ENCODE results near the gene CXCL16. TPM values are rescaled to one million over a fixed set of nuclear protein-coding genes. Genes with fewer than 3 reads are reported as not detected.

The CXCL16 gene, protein sequence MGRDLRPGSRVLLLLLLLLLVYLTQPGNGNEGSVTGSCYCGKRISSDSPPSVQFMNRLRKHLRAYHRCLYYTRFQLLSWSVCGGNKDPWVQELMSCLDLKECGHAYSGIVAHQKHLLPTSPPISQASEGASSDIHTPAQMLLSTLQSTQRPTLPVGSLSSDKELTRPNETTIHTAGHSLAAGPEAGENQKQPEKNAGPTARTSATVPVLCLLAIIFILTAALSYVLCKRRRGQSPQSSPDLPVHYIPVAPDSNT
- total RNA-seq = 4.8 TPM

DNA sequence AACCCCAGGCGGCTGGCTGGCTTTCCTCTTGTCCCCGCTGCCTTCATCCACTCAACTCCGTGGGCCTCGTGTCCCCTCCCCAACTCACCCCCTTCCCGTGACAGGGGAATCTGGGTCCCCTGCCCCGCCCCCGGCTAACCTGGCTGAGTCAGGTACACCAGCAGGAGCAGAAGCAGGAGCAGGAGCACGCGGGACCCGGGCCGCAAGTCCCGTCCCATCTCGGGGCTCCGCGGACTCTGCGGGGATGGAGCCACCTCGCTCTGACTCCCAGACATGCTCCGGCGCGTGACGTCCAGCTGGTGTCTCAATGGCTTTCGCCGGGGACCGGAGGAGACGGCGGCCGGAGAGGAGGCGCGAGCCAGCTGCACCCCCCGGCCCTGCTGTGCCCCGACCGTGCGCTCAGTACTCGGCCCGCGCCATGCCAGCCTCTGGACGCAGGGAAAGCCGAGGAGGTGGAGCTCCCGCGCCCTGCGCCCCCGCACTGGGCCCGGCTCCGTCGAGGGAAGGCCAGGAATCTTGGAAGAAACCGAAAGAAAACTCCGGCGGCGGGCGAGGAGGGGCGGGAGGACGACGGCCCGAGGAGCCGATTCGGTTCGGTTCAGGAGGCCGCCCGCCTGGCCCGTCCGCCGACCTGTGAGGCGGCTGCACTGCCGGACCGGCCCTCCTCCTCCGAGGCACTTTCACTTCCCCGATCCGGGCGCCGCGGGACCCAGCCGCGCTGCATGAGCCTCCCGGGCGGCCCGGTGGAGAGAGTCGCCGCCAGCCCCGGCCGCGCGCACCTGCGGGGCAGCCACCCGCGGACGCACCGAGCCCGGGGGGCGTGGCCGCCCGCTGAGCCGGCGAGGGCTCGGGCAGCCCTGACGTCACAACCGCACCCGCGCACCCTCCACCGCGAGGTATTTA, at the start of gene CXCL16, which contains the start of gene ZMYND15:
Gene CXCL16 (minus strand): TSS at position 807 of the 903 bp plus-strand sequence. CDS start 589 bp downstream, at position 218.
Gene ZMYND15 (plus strand): TSS at position 712 of the 903 bp plus-strand sequence. CDS start 716 bp downstream, outside the sequence.
- DNase-seq = peak; percentile 35

DNA sequence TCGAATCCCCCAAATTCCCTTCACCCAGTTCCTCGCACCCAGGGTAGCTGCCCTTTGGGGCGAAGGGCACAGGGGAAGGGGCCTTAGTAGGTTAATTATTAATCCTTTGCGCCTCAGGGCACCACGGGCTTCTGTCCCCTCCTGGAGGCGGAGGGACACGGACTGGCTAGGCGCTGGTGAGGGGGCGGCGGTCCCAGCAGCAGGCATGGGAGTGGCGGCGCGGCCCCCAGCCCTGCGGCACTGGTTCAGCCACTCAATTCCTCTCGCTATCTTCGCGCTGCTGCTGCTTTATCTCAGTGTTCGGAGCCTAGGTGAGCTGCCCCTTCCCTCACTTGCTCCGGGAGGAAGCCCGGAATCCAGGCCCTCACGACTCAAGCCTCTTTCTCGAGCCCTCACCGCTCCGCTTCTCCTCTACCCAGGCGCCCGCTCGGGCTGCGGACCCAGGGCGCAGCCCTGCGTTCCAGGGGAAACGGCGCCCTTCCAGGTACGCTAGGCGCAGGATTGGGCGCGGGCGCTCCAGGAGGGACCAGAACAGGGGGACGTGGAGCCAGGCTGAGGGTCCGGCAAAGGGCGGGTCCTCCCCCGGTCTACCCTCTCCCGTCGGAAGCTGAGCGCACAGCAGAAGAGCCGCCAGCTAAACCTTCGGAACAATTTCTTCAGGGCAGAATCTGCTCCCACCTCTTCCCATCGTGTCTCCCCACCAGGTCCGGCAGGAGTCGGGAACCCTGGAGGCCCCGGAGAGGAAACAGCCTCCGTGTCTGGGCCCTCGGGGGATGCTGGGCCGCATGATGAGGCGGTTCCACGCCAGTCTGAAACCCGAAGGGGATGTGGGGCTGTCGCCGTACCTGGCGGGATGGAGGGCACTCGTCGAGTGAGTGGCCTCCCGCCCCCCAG, 49.3 kb upstream of the CXCL16 start, which contains the start of gene GLTPD2:
Gene GLTPD2 (plus strand): TSS at position 158 of the 894 bp plus-strand sequence. CDS start 48 bp downstream, at position 206.
- DNase-seq = no peak

DNA sequence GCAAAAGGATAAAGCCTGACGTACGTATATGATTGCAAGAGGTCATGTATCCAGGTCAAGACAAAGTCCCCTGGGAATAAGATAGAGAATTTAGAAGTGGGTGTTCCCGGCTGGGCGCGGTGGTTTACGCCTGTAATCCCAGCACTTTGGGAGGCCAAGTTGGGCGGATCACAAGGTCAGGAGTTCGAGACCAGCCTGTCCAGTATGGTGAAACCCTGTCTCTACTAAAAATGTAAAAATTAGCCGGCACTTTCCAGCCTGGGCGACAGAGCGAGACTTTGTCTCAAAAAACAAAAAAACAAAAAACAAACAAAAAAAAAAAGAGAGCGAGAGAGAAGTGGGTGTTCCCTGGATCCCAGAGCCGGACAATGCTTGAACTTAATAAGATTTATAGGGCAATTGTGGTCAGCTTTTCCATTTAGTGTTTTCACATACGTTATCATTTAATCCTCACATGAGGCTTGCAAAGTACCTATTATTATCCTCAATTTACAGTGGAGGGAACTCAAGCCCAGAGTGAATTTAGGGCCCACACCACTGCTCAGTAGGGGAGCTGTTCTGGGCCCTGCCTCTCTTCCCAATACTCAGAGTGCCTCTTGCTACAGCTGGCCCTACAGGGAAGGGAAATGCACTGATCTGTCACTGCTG, 48.6 kb upstream of the CXCL16 start:
- no peak for DNase-seq

DNA sequence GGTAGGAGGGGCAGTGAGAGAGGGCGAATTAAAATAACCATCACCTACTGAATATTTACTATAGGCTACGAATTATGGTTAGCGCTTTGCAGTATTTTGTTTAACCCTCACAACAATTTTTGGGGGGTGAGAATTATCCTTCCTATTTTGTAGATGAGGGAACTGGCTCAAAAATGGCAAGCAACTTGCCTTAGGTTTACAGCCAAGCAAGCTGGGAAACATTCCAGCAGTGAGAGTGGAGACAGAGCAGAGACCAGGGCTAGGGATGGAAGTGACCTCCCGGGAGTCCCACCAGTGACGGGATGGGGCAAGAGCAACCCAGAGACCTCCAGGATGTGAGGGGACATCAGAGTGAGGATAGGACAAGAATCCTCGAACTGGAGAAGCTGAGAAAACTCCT, 46.8 kb upstream of the CXCL16 start:
- DNase-seq = no peak

DNA sequence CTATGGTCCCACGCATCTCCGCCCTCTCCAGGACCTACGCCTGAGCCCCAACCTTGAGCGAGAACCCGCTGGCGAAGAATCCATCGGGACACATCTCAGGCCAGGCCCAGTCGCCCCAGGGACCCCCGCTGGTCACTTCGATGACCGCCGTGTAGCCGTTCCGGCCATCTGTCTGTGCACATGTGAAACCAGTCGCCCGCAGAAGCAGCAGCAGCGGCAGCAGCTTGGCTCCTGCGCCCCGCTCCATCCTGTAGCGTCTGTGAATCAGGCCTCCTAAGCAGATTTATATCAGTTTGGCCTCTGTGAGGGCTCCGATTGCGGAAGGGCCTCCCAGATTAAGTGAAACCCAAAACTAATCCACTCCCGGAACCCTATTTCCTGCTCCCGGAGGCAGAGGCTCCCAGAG, 46.4 kb upstream of the CXCL16 start, which contains the start of gene VMO1:
Gene VMO1 (minus strand): TSS at position 259 of the 406 bp plus-strand sequence. CDS start 12 bp downstream, at position 247.
- no peak for DNase-seq

DNA sequence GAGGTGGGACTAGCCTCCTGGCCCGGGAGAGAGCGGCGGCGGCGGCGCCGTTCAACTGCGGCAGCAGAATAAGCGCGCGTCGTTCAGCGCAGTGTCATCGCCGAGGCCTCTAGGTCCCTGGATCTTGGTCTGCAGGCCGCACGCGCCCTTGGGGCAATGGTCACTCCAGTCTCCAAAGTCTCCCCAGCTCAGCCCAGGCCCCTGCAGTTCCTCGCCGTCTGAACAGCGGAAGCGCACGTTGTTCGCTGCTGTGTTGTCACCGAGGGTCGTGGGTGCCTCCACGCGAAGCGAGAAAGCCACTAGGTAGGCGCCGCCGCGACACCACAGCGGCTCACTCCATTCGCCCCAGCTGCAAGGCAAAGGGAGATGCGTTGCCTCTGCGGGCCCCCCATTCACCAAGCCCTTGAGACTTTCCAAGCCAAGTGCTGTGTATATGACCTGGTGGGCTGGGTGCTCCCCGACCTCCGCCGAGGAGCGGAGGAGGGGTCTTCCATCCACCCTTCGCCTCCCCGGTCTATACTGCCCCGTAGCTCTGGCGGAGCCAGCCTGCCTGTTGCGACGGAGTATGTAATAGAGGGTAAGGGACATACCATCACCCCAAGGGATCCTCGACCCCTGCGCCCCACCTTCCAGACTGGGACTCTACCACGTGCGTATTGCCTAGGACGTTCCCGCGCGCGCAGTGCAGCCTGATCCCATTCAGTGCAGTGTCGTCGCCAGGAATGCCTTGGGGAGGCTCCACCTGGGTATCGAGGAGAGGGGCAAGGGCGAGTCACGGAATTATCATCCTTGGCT, 45.8 kb upstream of the CXCL16 start:
- DNase-seq = no peak

DNA sequence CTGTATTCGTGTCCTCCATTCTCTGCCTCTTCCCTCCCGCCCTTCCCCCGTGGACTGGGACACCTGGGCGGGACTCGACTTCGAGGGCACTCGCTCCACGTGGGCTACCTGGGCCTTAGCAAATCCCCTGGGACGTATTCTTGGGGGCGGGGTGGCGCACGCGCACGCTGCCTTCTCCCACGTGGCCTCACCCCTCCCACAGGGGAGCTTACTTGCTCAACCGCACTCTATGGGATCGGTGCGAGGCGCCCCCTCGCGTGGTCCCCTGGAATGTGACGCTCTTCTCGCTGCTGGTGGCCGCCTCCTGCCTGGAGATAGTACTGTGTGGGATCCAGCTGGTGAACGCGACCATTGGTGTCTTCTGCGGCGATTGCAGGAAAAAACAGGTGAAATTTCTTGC, 42.9 kb upstream of the CXCL16 start:
- no peak for DNase-seq

DNA sequence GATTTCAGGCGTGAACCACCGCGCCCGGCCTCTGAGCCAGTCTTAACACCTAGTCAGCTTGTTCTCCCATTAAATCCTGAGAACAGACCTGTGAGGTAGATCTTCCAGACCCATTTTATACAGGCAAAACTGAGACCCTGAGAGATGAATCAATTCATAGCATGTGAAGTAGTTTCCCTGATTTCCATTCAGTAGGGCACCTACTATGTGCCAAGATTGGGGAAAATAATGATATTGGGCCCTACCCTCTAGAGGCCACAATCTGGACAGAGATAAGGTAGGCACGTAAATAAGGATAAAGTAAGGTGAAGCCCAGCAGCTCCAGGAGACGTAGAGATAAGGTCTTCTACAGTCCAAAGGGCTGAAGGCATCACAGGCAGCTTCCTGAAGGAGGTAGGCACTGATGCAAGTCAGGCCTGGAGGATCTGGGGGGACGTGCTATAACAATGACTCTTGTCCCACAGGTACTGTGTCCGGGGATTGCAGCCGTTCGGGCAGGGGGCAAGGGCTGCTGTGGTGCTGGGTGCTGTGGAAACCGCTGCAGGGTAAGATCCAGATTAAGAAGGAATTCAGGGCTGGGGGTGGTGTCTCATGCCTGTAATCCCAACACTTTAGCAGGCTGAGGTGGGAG, 40.7 kb upstream of the CXCL16 start:
- no peak for DNase-seq

DNA sequence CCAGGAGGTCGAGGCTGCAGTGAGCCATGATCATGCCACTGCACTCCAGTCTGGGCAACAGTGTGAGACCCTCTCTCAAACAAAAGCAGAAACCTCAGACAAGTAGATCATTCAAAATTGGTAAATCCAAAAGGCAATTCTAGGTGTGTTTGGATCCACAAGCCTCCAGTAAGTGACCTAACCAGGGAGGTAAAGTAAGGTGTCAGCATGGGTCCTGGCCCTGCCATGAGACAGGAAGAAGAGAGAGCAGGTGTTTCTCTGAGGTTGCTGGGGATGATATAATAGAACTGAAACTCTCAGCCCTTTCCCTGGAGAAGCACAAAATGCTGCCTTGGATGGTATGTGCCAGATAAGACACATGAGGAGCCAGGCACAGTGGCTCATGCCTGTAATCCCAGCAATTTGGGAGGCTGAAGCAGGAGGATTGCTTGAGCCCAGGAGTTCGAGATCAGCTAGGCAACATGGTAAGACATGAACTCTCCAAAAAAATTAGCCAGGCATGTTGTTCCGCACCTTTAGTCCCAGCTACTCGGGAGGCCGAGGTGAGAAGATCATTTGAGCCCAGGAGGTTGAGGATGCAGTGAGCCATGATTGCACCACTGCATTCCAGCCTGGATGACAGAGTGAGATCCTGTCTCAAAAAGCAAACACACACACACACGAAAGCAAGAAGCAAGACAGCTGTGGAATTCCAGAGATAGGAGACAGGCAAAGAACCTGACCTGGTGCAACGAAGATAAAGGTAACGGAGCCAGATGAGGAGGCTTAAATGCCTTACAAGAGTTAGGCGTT, 38.4 kb upstream of the CXCL16 start:
- DNase-seq = no peak

DNA sequence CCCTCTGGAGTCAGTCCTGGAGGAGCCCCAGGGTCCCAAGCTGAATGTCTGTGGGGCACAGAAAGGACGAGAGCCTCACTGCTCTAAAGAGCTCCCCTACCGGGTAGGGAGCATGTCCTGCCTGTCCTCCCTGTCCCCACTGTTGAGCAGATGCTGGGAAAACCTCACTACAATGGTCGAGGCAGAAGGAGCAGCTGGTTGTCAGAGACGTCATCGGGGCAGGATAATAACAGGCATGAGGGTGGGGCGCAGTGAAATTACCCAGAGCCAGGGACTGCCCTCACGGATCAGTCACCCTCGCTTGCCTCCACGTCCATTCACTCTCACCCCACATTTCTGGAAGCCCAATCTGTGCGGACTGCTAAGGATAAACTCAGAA, 32.5 kb upstream of the CXCL16 start:
- no peak for DNase-seq

DNA sequence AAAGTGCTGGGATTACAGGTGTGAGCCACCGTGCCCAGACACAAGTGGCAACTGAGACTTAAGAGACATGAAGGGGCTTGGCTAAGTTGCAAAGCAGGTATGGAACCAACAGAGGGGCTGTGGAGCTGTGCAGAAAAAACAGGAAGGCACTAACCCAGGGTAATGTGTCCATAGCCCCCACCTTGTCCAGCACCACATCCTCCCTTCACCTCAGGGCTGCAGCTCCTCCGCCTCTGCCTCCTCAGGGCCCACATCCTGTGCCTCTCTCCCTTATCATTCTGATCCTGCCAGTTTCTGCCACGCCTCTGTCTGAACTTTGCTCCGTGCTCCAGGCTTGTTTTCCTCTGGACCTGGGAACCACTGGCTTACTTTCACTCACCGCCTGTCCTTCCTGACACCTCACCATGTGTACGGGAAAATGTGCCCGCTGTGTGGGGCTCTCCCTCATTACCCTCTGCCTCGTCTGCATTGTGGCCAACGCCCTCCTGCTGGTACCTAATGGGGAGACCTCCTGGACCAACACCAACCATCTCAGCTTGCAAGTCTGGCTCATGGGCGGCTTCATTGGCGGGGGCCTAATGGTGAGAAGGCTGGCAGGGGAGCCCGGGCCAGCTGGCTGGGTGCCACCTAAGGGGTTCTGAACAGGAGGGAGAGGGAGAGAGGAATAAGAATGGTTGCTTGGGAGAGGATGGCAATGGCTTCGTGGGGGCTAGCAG, 31.9 kb upstream of the CXCL16 start, which contains the start of gene TM4SF5:
Gene TM4SF5 (plus strand): TSS at position 368 of the 716 bp plus-strand sequence. CDS start 37 bp downstream, at position 405.
- no peak for DNase-seq

DNA sequence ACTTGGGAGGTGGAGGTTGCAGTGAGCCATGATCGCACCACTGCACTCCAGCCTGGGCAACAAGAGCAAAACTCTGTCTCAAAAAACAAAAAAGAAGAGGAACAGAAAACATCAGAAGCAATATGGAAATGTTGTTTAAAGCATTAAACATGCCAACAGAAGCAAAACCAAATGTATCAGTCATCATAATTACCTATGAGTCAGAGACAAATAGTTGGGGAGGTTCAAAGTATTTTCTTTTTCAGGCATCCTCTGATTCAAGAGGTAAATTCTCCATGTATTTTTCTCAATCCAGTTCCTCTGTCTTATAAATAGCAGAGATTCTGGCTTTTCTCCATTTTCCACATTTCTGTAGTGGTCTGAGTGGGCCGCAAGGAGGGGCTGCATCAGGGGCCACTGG, 29.9 kb upstream of the CXCL16 start:
- no peak for DNase-seq

DNA sequence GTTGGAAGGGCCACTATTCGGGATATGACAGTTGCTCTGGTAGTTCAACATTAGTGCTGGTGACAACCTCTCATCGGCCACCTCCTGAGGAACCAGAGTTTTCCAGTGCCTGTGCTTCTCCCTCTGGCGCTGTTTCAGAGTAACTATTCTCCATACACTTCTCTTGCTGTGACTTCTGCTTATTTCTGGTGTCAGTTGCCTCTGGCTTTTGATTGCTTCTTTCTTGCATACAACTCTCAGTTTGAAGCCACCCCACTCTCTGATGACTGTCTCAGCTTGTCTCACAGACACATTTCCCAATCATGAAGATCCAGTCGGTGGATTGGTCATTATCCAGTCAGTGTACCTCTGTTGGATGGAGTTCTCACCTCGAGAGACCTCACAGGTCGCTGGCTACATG, 28.6 kb upstream of the CXCL16 start:
- DNase-seq = no peak

DNA sequence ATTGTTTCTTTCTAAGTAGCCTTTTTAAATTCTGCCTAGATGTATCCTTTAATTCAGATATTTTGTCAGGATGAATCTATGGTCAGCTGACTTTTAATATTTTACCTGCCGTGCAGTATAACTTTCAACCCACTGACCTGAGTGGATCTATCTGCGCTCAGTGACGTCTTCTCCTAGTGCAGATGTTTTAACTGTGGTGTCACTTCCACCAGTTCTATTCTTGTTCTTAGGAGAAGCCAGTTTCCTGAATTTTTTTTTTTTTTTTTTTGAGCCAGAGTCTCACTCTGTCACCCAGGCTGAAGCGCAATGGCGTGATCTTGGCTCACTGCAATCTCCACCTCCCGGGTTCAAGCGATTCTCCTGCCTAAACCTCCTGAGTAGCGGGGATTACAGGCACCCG, 27.0 kb upstream of the CXCL16 start:
- DNase-seq = no peak

DNA sequence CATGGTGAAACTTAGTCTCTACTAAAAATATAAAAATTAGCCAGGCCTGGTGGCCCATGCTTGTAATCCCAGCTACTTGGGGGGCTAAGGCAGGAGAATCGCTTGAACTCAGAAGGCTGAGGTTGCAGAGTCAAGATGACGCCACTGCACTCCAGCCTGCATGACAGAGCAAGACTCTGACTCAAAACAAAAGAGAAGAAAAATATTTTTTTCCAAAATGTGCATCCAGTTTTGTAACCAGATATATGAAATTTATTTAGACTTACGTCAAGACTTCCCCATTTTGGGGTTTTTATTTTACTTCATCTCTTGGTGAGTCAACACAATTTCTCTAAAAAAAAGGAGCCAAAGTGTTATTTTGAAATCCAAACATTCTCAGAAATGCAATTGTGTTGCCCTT, 26.5 kb upstream of the CXCL16 start:
- no peak for DNase-seq

DNA sequence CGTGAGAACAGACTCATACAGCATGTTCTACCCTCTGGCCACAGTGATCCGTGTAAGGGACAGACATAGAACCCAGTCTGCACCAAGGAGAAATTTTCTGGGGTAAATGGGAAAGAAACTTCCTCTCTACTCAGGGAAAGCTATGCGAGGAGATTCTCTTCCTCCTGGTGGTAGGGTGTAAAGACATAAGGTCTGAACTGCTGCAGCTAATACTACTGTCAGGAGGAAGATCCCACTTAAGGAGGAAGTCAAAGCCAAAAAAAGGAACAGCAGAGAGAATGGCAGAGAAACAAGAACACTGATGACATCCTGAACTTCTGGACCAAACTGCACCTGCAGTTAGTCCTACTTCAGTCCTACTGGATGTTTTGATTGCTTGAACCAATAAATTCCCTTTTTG, 24.9 kb upstream of the CXCL16 start:
- DNase-seq = no peak

DNA sequence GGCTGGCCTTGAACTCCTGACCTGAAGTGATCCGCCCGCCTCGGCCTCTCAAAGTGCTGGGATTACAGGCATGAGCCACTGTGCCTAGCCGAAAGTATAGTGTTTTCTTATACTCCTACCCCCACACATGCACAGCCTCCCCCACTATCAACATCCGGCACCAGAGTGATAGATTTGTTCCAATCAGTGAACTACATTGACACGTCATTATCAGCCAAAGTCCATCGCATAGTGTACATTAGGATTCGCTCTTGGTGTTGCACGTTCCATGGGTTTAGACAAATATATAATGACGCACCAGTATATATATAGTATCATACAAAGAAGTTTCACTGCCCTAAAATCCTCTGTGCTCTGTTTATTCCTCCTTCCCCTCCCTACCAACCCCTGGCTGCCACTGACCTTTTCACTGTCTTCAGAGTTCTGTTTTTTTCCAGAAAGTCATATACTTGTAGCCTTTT, 20.1 kb upstream of the CXCL16 start:
- no peak for DNase-seq

DNA sequence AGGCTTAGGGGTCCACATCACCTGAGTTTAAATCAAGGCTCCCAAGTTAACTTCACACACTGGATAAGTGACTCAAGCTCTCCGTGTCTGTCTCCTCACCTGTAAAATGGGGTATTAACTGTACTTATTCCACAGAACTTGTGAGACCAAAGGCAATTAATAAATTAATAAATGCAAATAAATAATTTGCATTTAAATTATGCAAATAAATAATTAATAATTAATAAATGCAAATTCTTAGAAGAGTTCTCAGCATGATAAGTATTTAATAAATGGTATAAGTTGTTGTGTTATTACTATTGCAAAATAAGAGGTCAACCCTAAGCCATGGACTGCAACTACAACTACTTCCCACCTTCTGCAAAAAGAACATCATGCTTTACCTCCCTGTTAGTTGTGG, 13.7 kb upstream of the CXCL16 start:
- no peak for DNase-seq
